HCT116 (cell line): ENCODE data around the gene VRTN. TPM values are rescaled to one million over a fixed set of nuclear protein-coding genes. Genes with fewer than 3 reads are reported as not detected.
"Not testable (repeated sequence)": the region's sequence is repeated elsewhere in the genome, so short reads cannot be mapped to it uniquely, and the experiment has no call there.

Experiments
- ATAC-seq: fragments of 200-7000 bp; cut with Tn5 transposase; 2 replicates; pipeline ENCODE4 v1.9.1; 2020; ENCODE audit warnings: mild to moderate bottlenecking, moderate library complexity
- BruUV-seq: library from RNA; stranded (reverse); fragments of 400-500 nt; replicated peaks from 2 replicates; lab custom pipeline; 2021; lab: Mats Ljungman, UMichigan
- CTCF ChIA-PET: fragments of 300-600 bp; sonication (Branson Sonifier 250); formaldehyde crosslinking; loops from one replicate; lab custom pipeline; 2021; ENCODE audit warnings: antibody characterized with exemption; lab: Charles Lee
- POLR2A ChIA-PET: fragments of 300-600, 350-600 bp; sonication (Branson Sonifier 250); formaldehyde crosslinking; loops from one replicate; lab custom pipeline; 2021; ENCODE audit warnings: antibody characterized with exemption; lab: Charles Lee
- RAD21 ChIA-PET, 2 experiments: fragments of 300-600 bp; sonication (Branson Sonifier 250); formaldehyde crosslinking; loops; one replicate each; lab custom pipeline; 2023; ENCODE audit warnings: low total read pairs in 2 of 2; ENCODE audit not compliant: uncharacterized antibody in 2 of 2, unreplicated experiment in 2 of 2, low non-redundant PET in 1 of 2; lab: Charles Lee
- DNase-seq: peaks from one replicate; pipeline ENCODE4 v3.0.0-alpha.2; 2010; ENCODE audit warnings: low read depth, low spot score
- H2AFZ ChIP-seq: fragments of 200-600 bp; shearing (Covaris generic), sonication (generic); 2 replicates; pipeline ENCODE4 v1.6.1; 2017; ENCODE audit warnings: low read depth, mixed run types, mixed read lengths, antibody characterized with exemption, low read length; ENCODE audit not compliant: poor library complexity, severe bottlenecking
- H3K27ac ChIP-seq: 2 replicates; pipeline ENCODE4 v1.5.1; 2012; ENCODE audit warnings: low read depth, low read length
- H3K27me3 ChIP-seq: fragments of 200-600 bp; sonication (generic); 2 replicates; pipeline ENCODE4 v1.6.1; 2016; ENCODE audit warnings: mixed run types, low read length, mixed read lengths; ENCODE audit not compliant: insufficient read depth
- H3K36me3 ChIP-seq, 2 experiments: fragments of 200-500 bp in 1 of 2; fragments of 200-600 bp in 1 of 2; sonication (Bioruptor generic) in 1 of 2; sonication (generic) in 1 of 2; 2 replicates each; pipeline versions ENCODE4 v1.5.1 to v1.6.1; 2014 to 2016; ENCODE audit warnings: low read length in 2 of 2, inconsistent platforms in 1 of 2, mixed read lengths in 1 of 2, mixed run types in 1 of 2; ENCODE audit not compliant: insufficient read depth in 2 of 2, control insufficient read depth in 1 of 2
- H3K4me1 ChIP-seq, 2 experiments: fragments of 200-600 bp in 1 of 2; sonication (generic) in 1 of 2; 2 replicates each; pipeline versions ENCODE4 v1.5.1 to v1.6.1; 2012 to 2017; ENCODE audit warnings: low read length in 2 of 2, inconsistent platforms in 1 of 2, mild to moderate bottlenecking in 1 of 2, mixed read lengths in 1 of 2, mixed run types in 1 of 2, moderate library complexity in 1 of 2; ENCODE audit not compliant: insufficient read depth in 2 of 2, control insufficient read depth in 1 of 2
- H3K4me2 ChIP-seq: fragments of 200-600 bp; sonication (generic); 2 replicates; pipeline ENCODE4 v1.6.1; 2017; ENCODE audit warnings: mixed run types, low read length, mixed read lengths
- H3K4me3 ChIP-seq, 2 experiments: fragments of 200-600 bp in 1 of 2; sonication (generic) in 1 of 2; replicated peaks in 1 of 2; 2 replicates each; pipeline ENCODE4 v1.5.1; 2011 to 2016; ENCODE audit warnings: low read length in 2 of 2, control low read depth in 1 of 2, low read depth in 1 of 2, mild to moderate bottlenecking in 1 of 2, mixed read lengths in 1 of 2, mixed run types in 1 of 2
- H3K79me2 ChIP-seq: fragments of 200-600 bp; sonication (generic); 2 replicates; pipeline ENCODE4 v1.6.1; 2017; ENCODE audit warnings: mild to moderate bottlenecking, mixed run types, low read length, moderate library complexity, mixed read lengths; ENCODE audit not compliant: insufficient read depth
- H3K9ac ChIP-seq: fragments of 200-600 bp; sonication (generic); 2 replicates; pipeline ENCODE4 v1.6.1; 2016; ENCODE audit warnings: low read length, mixed read lengths
- H3K9me2 ChIP-seq: fragments of 200-600 bp; sonication (generic), shearing (Covaris generic); 2 replicates; pipeline ENCODE4 v1.6.1; 2017; ENCODE audit warnings: mixed run types, mild to moderate bottlenecking, moderate library complexity; ENCODE audit not compliant: insufficient read depth
- H3K9me3 ChIP-seq, 2 experiments: fragments of 200-500 bp in 1 of 2; fragments of 200-600 bp in 1 of 2; sonication (Bioruptor generic) in 1 of 2; sonication (generic) in 1 of 2; 2 replicates each; pipeline ENCODE4 v1.6.1; 2014 to 2017; ENCODE audit warnings: low read length in 2 of 2, mixed read lengths in 2 of 2, inconsistent platforms in 1 of 2, low read depth in 1 of 2, mild to moderate bottlenecking in 1 of 2, mixed run types in 1 of 2, moderate library complexity in 1 of 2; ENCODE audit not compliant: control insufficient read depth in 1 of 2, insufficient read depth in 1 of 2
- H4K20me1 ChIP-seq: fragments of 200-600 bp; sonication (generic), shearing (Covaris generic); 2 replicates; pipeline ENCODE4 v1.6.1; 2017; ENCODE audit warnings: mixed run types, mild to moderate bottlenecking, moderate library complexity; ENCODE audit not compliant: insufficient read depth
- CBX3 ChIP-seq: IDR thresholded peaks from 2 replicates; pipeline ENCODE4 v1.6.1; 2012; ENCODE audit warnings: low read depth
- CEBPB ChIP-seq: IDR thresholded peaks from 2 replicates; pipeline ENCODE4 v1.6.1; 2012; ENCODE audit warnings: low read depth
- CTCF ChIP-seq, 3 experiments: fragments of 200-600 bp in 1 of 3; sonication (generic) in 1 of 3; IDR thresholded peaks in 2 of 3; conservative IDR thresholded peaks in 1 of 3; 2 replicates each; pipeline ENCODE4 v1.5.1; 2012 to 2017; ENCODE audit warnings: low read depth in 2 of 3, low read length in 2 of 3, antibody characterized with exemption in 1 of 3, borderline replicate concordance in 1 of 3, control low read depth in 1 of 3, mild to moderate bottlenecking in 1 of 3, mixed read lengths in 1 of 3, mixed run types in 1 of 3, moderate library complexity in 1 of 3; ENCODE audit not compliant: insufficient read depth in 1 of 3
- EGR1 ChIP-seq: IDR thresholded peaks from 2 replicates; pipeline ENCODE4 v1.6.1; 2012; ENCODE audit warnings: low read depth
- ELF1 ChIP-seq: IDR thresholded peaks from 2 replicates; pipeline ENCODE4 v1.6.1; 2012; ENCODE audit warnings: low read depth, borderline replicate concordance
- EZH2 ChIP-seq: fragments of 200-600 bp; sonication (generic); IDR thresholded peaks from 2 replicates; pipeline ENCODE4 v1.6.1; 2017; ENCODE audit warnings: antibody characterized with exemption, mixed run types
- EZH2phosphoT487 ChIP-seq: fragments of 200-600 bp; IDR thresholded peaks from 2 replicates; pipeline ENCODE4 v1.6.1; 2018; ENCODE audit warnings: antibody characterized with exemption, borderline replicate concordance
- FOSL1 ChIP-seq: IDR thresholded peaks from 2 replicates; pipeline ENCODE4 v1.6.1; 2012; ENCODE audit warnings: low read depth
- MAX ChIP-seq: IDR thresholded peaks from 2 replicates; pipeline ENCODE4 v1.6.1; 2012
- POLR2A ChIP-seq: IDR thresholded peaks from 2 replicates; pipeline ENCODE4 v1.7.0; 2011; ENCODE audit warnings: borderline replicate concordance; ENCODE audit not compliant: insufficient read depth, insufficient read length; ENCODE audit errors: extremely low read depth
- POLR2AphosphoS5 ChIP-seq: IDR thresholded peaks from 2 replicates; pipeline ENCODE4 v1.6.1; 2011; ENCODE audit warnings: mild to moderate bottlenecking, low read depth, low read length, moderate library complexity
- RAD21 ChIP-seq: IDR thresholded peaks from 2 replicates; pipeline ENCODE4 v1.6.1; 2012; ENCODE audit warnings: low read depth, mild to moderate bottlenecking
- REST ChIP-seq: IDR thresholded peaks from 2 replicates; pipeline ENCODE4 v1.6.1; 2012; ENCODE audit warnings: low read depth
- SIN3A ChIP-seq: IDR thresholded peaks from 2 replicates; pipeline ENCODE4 v1.6.1; 2012; ENCODE audit warnings: low read depth
- SRF ChIP-seq: IDR thresholded peaks from 2 replicates; pipeline ENCODE4 v1.6.1; 2012; ENCODE audit warnings: low read depth
- TCF7L2 ChIP-seq: IDR thresholded peaks from 2 replicates; pipeline ENCODE4 v1.7.0; 2011; ENCODE audit warnings: borderline replicate concordance, inconsistent platforms; ENCODE audit not compliant: insufficient read depth, insufficient read length; ENCODE audit errors: extremely low read depth
- YY1 ChIP-seq: IDR thresholded peaks from 2 replicates; pipeline ENCODE4 v1.6.1; 2011; ENCODE audit warnings: low read length, low read depth, moderate library complexity, mild to moderate bottlenecking; ENCODE audit not compliant: insufficient replicate concordance; ENCODE audit errors: extremely low read depth
- ZNF274 ChIP-seq: fragments of 200-500 bp; sonication (Bioruptor generic); IDR thresholded peaks from 2 replicates; pipeline ENCODE4 v1.6.1; 2014; ENCODE audit warnings: mild to moderate bottlenecking, low read depth, low read length, inconsistent platforms
- intact Hi-C: fragments of 100-400 bp; cut with micrococcal nuclease; formaldehyde crosslinking; loops from 2 replicates; pipeline ENCODE4 v1.10.0; 2022
- total RNA-seq: library from RNA; stranded (reverse); gene quantifications from one replicate; pipeline ENCODE4 v1.2.1, GENCODE V29; 2021; ENCODE audit not compliant: unreplicated experiment

VRTN gene
- total RNA-seq, 1 experiment from 2014 or later, result 0.10 TPM

GRCh38 chr14:74389980-74390379 lies 41.7 kb downstream of the VRTN start:
- TF ChIP-seq ZNF274 (no peak), RAD21 (no peak), SIN3A (no peak), CTCF (IDR thresholded peaks at IDR 0.05 in 2 of 3, conservative IDR thresholded peaks at IDR 0.05 in 1 of 3; ENCODE audit: borderline replicate concordance in 1 of 3, insufficient read depth in 1 of 3, low read depth in 2 of 3, low read length in 2 of 3) (no peak), SRF (no peak), CEBPB (no peak), EZH2phosphoT487 (no peak), EZH2 (no peak), ELF1 (no peak), POLR2AphosphoS5 (no peak), FOSL1 (no peak), REST (no peak), TCF7L2 (no peak), CBX3 (no peak), EGR1 (no peak), MAX (no peak), POLR2A (no peak), YY1 (no peak)
- TF ChIP-seq, all 23 proteins: peak for 0
- no peak for DNase-seq
- Histone ChIP-seq H3K36me3 (no peaks in the 10 kb centered on the region), H4K20me1 (no peaks in the 10 kb centered on the region), H3K27ac (no peak overlapping the region), H3K79me2 (no peaks in the 10 kb centered on the region), H3K4me2 (no peak overlapping the region), H3K9me2 (no peaks in the 10 kb centered on the region), H3K4me1 (no peaks in the 10 kb centered on the region), H3K9me3 (no peaks in the 10 kb centered on the region), H3K27me3 (peaks cover 2% of the 10 kb centered on the region; the same call in 1 of the 2 replicates), H3K4me3 (no peak overlapping the region), H2AFZ (no peak overlapping the region), H3K9ac (no peak overlapping the region)
- POLR2A ChIA-PET, result interaction anchor here (0.6 kb wide), 1 partner anchor 153 kb away, joined by 4 read pairs; no protein-coding TSS in a partner anchor
- intact Hi-C loops, result no loop called here
- no TSS peak for BruUV-seq
- no peak for ATAC-seq
- CTCF ChIA-PET, result no interaction called here
- RAD21 ChIA-PET, result no interaction called here

GRCh38 chr14:74390505-74390904 lies 42.2 kb downstream of the VRTN start:
- ATAC-seq, intact Hi-C loops, BruUV-seq, H3K27ac ChIP-seq, H3K36me3 ChIP-seq, H3K79me2 ChIP-seq, H3K4me2 ChIP-seq, DNase-seq, H3K9me2 ChIP-seq, H3K4me1 ChIP-seq, H3K9ac ChIP-seq, H4K20me1 ChIP-seq, RAD21 ChIA-PET, H3K4me3 ChIP-seq, H3K27me3 ChIP-seq, H3K9me3 ChIP-seq, H2AFZ ChIP-seq, CTCF ChIA-PET: not testable (repeated sequence)
- POLR2A ChIA-PET, result interaction anchor here (0.6 kb wide), 1 partner anchor 152 kb away, joined by 4 read pairs; no protein-coding TSS in a partner anchor
